ENCODE data around the gene PEDS1.
"Not testable (repeated sequence)": the region's sequence is repeated elsewhere in the genome, so short reads cannot be mapped to it uniquely, and the experiment has no call there.

PEDS1 gene

GRCh38 chr20:50186151-50186885 lies 32.8 kb upstream of the PEDS1 start:
- H3K4me3 ChIP-seq (replicated peaks; ENCODE audit: low read depth, low read length), result no peak overlapping the region
- TF ChIP-seq, protein P1, sequence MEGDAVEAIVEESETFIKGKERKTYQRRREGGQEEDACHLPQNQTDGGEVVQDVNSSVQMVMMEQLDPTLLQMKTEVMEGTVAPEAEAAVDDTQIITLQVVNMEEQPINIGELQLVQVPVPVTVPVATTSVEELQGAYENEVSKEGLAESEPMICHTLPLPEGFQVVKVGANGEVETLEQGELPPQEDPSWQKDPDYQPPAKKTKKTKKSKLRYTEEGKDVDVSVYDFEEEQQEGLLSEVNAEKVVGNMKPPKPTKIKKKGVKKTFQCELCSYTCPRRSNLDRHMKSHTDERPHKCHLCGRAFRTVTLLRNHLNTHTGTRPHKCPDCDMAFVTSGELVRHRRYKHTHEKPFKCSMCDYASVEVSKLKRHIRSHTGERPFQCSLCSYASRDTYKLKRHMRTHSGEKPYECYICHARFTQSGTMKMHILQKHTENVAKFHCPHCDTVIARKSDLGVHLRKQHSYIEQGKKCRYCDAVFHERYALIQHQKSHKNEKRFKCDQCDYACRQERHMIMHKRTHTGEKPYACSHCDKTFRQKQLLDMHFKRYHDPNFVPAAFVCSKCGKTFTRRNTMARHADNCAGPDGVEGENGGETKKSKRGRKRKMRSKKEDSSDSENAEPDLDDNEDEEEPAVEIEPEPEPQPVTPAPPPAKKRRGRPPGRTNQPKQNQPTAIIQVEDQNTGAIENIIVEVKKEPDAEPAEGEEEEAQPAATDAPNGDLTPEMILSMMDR (IDR thresholded peaks at IDR 0.05; ENCODE audit: low read length, missing control alignments), result peak; percentile 95
- peak; percentile 89 for DNase-seq (ENCODE audit: low read depth)

GRCh38 chr20:50185426-50185825 lies 31.9 kb upstream of the PEDS1 start:
- no peak for DNase-seq (ENCODE audit: low read depth)
- TF ChIP-seq, protein P1 (IDR thresholded peaks at IDR 0.05; ENCODE audit: low read length, missing control alignments), result no peak
- H3K4me3 ChIP-seq (replicated peaks; ENCODE audit: low read depth, low read length), result no peak overlapping the region

DNA sequence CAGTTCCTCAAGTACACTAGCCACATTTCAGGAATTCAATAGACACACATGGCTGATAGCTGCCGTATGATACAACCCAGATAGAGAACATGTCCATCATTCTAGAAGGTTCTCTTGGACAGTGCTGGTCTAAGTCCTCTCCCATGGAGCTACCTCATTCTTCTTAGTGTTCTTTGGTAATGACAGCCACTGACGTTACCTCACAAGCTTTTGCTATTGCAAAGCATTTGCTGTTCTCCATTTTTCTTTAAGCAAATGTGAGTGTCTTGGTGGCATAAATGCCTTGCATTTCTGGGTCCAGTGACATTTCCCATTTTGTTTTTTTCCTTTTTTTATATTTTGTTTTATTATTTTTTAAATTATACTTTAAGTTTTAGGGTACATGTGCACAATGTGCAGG lies 28.8 kb upstream of the PEDS1 start:
- H3K4me3 ChIP-seq (replicated peaks; ENCODE audit: low read depth, low read length), result no peak overlapping the region
- no peak for DNase-seq (ENCODE audit: low read depth)
- TF ChIP-seq, protein P1 (IDR thresholded peaks at IDR 0.05; ENCODE audit: low read length, missing control alignments), result no peak

DNA sequence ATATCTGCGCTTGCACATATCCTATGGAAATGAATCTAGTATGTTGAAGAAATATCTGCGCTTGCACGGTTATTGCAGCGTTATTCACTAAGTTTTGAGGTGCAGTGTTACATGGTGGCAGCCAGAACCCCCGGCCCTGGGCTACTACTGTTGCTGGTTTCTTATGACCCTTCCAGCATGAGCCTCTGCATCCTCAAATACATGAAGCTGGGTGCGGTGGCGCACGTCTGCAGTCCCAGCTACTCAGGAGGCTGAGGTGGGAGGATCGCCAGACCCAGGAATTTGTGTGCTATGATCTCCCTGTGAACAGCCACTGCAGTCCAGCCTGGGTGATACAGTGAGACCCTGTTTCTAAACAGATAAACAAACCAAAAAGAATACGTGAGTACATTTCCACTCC lies 27.8 kb upstream of the PEDS1 start:
- no peak for DNase-seq (ENCODE audit: low read depth)
- no peak overlapping the region for H3K4me3 ChIP-seq (replicated peaks; ENCODE audit: low read depth, low read length)
- TF ChIP-seq, protein P1 (IDR thresholded peaks at IDR 0.05; ENCODE audit: low read length, missing control alignments), result no peak

DNA sequence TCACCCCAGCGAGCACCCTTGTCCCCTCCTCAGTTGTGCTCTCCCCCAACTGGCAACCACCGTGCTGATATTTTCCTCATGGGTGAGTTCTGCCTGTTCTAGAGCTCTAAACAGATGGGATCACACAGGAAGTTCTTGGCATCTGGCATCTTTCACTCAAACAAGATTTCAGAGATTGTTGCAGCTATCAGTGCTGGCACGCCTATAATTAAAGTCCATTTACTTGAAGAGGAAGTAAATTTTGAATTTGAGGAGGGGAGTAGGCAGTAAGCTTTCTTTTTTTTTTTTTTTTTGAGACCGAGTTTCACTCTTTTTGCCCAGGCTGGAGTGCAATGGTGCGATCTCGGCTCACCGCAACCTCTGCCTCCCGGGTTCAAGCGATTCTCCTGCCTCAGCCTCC lies 25.1 kb upstream of the PEDS1 start:
- DNase-seq (ENCODE audit: low read depth); H3K4me3 ChIP-seq (replicated peaks; ENCODE audit: low read depth, low read length): not testable (repeated sequence)

DNA sequence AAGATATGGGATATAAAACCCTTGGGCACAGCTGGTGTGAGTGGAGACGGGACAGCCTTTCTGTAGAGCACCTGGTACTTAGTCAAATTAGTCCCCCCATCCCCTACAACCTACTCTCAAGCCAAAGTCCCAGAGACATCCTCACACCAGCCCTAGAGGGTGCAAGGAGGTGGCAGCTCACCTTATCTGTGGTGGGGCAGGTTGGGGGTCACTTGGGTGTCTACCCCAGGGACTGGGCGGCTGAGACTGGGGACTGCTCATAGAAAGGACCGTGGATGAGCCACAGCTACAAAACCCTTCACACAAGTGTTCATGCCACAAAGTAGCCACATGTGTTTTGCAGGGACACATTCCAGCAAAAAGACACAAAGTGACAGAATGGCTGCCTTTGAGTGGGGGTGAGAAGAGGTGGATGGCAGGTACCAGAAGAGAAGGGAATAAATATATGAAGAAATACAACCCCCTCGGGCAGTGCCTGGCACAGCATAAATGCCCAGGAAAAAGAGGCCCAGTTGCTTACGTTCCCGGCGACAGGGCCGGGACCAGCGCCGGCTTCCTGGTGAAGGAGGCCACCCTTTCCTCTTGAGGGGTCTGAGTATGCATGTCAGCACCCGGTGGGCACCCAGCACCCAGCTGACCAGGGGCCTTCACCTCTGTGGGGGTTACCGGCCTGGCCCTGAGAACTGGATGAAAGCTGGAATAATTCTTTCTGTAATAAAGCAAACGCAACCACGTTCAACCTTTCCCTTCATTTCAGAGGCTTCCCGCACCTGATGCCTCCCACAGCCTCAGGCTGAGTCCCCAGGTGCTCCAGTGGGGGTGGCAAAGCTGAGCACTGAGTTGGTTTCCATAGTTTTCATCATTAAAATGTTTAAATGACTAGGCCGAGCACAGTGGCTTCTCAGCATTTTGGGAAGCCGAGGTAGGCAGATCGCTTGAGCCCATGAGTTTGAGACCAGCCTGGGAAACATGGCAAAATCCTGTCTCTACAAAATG lies 22.7 kb upstream of the PEDS1 start:
- DNase-seq (ENCODE audit: low read depth), result no peak
- TF ChIP-seq, protein P1 (IDR thresholded peaks at IDR 0.05; ENCODE audit: low read length, missing control alignments), result no peak
- no peak overlapping the region for H3K4me3 ChIP-seq (replicated peaks; ENCODE audit: low read depth, low read length)

- H3K4me3 ChIP-seq (replicated peaks; ENCODE audit: low read depth, low read length), result no peak overlapping the region
- DNase-seq (ENCODE audit: low read depth), result no peak
- TF ChIP-seq, protein P1 (IDR thresholded peaks at IDR 0.05; ENCODE audit: low read length, missing control alignments), result no peak
Measured at GRCh38 chr20:50174456-50174855, 20.9 kb upstream of the PEDS1 start.
